Endometrium (tissue), 2 donors: ENCODE measurements around the gene TRAM2.

ENCODE experiments used
- FAIRE-seq: peaks from 2 replicates; lab custom pipeline; 2012; peaks lifted over from hg19 to GRCh38; lab: Jason Lieb, UNC
- donor health status: control.
- donor health status: control.

Gene TRAM2

DNA sequence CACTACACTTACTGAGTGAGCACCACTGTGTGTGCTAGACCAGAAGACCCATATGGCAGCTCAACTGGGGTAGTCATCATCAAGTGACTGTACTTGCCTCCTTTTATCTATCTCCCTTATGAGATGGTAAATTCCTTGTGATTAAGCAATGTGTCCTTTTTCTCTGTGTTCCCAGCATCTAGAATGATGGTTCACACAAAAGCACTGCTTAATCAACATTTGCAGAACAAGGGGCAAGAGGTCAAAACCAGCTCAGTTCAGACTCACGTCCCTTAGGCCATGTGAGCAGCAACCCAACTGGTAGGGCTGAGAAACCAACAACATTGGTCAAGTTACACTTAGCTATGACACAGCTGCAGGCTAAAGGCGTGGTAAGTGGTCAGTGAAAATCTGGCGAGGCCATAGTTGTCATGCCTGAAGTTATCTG lies 10.0 kb downstream of the TRAM2 start:
- no peak for FAIRE-seq

GRCh38 chr6:52566201-52566600 lies 10.7 kb downstream of the TRAM2 start:
- FAIRE-seq, result no peak

GRCh38 chr6:52564856-52565255 lies 12.0 kb downstream of the TRAM2 start:
- FAIRE-seq, result no peak

GRCh38 chr6:52562911-52563310 lies 13.9 kb downstream of the TRAM2 start:
- FAIRE-seq, result no peak

GRCh38 chr6:52560462-52560861 lies 16.4 kb downstream of the TRAM2 start:
- no peak for FAIRE-seq

GRCh38 chr6:52558266-52559000 lies 18.4 kb downstream of the TRAM2 start:
- FAIRE-seq, result no peak

GRCh38 chr6:52557389-52558265 lies 19.2 kb downstream of the TRAM2 start:
- FAIRE-seq, result no peak

- no peak for FAIRE-seq
Measured at GRCh38 chr6:52555518-52556233, 21.2 kb downstream of the TRAM2 start.

DNA sequence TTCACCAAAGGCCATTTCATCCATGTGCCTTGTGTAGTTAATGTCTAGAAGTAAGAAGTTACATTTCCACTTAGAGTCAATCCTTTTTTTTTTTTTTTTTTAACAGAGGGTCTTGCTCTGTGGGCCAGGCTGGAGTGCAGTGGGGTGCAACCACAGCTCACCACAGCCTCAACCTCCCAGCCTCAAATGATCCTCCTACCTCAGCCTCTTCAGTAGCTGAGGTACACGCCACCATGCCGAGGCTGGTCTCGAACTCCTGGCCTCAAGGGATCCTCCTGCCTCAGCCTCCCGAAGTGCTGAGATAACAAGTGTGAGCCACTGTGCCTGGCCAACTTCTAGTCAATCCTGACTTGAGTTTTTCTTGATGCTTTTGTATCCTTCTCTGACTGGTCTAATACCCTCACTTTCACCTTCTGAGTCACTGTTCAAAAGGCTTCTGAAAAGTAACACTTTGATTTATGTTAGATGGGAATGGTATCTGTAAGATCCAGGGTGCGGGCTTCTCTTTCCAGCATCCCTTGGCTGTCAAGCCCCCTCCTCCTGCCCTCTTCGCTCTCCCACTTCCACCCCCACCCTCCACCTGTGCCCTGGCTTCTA lies 22.1 kb downstream of the TRAM2 start:
- no peak for FAIRE-seq

DNA sequence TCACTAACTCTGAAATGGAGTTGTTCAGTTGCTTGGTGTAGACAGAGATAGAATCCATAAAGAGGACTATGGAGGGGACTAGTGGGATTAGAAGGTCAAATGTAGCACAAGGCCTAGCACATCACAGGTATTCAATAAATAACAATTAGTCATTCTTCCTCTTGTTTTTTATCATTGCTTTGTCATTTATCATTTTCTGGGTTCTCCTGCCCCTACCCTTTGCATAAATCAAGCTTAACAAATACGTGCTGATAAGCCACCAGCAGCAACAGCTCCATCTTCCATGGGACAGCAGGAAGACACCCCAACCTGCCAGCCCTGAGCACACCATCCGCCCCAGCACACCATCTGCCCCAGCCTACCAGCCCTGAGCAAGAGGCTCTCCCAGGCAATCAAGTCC lies 23.1 kb downstream of the TRAM2 start:
- FAIRE-seq, result no peak

DNA sequence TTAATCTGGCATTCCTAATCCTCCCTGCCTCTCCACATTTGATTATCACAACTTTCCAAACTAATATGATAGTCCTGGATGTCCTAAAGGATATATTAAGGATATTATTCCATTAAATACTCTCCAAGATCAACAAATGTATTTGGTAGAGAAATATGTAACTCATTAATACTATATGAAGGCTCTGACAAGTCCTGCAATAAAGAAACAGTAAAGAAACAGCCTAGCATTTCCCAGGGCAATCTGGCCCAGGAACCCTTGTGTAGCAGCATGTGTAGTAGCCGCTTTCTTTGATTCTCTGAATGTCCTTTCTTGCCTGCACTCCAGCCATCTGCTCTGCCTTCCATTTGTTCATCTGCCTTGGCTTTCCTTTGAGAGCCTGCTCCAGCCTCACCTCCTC lies 23.7 kb downstream of the TRAM2 start:
- no peak for FAIRE-seq

GRCh38 chr6:52552278-52552643 lies 24.6 kb downstream of the TRAM2 start:
- no peak for FAIRE-seq

DNA sequence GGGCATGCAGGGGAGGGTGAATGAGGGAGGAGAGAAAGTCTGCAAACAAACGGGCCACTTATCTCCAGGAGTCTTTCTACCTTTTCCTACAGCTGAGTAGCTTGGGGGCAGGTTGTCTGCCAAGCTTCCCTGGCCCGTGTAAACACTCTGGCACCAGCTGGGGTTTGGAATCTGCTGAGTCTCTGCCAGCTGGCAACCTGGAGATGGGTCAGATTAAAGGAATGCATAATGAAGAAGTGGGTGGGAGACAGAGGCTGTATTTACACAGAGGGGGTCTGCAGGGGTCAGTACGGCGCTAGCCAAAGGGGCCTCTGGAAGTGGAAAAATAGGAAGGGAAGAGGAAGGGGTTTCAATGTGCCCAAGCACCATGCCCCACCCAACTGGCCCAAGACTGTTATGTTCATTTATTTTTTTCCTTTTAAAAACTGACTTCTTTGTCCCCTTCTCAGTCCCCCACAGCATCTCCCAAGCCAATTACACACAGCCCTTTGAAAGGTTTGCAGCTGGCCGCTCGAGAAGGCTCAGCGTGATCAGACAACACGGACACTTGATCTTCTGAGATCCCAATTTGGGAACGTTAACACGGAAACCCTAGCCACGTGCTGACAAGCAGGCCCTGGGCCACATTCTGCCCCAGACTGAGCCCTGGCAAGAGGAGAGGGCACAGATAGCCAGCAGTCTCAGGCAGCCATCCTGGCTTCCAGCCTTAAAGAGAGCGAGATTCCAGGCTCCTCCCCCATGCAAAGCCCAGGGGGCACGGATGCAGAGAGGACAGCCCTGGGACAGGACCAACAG lies 25.2 kb downstream of the TRAM2 start:
- no peak for FAIRE-seq

- FAIRE-seq, result no peak
Measured at GRCh38 chr6:52550870-52551269, 26.0 kb downstream of the TRAM2 start.

DNA sequence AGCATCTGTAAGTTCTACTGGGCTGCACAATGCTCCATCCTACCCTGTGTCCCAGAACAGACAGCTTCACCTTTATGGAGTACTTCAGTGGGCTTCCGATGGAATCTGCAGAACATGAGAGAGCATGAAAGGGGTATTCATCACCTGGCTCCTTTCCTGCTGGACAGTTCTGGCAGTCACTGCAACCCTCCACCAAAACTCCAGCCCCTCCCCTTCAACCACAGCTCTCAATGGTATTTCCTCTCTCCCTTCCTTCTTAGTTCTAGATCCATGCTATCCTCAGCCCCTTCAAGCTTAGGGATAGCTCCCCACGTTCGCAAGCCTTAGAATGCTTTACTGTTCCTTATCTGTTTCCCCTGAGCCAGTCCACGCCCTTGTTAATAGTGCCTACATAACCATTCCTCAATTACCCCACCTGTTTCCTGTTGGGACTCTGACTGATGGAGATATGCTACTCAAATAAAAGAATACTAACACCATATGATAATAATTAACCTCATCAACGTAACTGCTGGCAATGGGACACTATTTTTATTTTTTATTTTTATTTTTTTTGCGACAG lies 26.8 kb downstream of the TRAM2 start:
- FAIRE-seq, result no peak

- no peak for FAIRE-seq
Measured at GRCh38 chr6:52549428-52549827, 27.4 kb downstream of the TRAM2 start.

DNA sequence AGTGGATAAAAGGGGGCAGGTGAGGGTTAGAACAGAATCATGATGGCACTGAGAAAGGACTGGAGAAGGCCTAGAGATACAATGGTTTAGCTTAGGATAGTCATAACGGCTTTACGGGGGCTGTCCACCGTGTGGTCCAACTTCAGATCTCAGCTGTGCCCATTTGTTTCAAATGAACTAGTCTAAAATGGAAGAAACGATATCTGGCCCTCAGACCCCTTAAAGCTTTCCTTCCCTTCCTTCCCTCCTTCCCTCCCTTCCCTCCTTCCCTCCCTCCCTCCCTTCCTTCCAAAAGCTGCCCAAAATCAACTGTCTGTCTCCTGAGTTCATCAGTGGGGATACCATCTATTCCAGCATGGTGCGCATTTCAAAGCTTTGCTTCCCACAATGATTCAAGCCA lies 27.9 kb downstream of the TRAM2 start:
- FAIRE-seq, result no peak

DNA sequence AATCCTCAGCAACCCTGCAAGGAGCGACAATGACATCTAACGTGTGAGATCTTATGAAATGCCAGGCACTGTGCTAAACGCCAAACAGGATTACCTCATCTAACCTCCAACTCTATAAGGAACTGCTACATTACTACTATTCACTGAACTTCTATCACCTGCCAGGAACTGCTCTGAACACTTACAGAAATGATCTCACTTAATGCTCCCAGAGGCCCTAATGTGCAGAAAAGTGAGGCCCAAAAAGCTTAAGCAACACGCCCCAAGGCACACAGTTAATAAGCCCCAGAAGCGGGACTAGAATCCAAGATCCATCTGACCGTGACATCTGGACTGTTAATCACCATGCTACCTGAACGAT lies 28.5 kb downstream of the TRAM2 start:
- no peak for FAIRE-seq

DNA sequence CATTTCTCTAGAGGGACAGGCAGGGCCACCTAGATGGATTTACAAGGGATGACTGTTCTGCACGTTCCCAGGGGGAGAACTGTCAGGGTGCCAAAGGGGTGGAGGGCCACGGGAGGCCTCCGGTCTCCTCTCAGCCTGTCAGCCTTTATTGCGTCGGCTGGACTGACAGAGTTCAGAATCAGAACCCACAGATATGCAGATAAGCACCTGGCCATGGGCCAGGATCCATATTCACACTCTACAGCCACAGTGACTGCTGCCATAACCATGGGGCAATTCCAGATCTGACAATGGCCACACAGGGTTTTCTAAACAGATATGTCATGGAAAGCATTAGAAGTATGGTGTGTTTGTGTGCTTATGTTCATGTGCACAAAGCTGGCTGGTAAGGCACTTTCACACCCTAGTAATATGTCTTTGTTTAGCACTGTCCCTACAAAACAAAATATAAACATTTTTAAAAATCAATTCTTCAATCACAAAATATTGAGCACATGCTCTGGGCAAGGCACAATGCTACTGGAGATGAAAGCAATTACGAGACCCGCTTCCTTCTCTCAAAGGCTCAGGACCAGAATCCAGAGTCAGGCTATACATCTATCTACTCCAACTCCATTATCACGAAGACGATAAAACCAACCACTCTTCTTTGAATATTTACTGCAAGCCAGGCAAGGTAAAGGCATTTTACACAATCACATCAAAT lies 29.1 kb downstream of the TRAM2 start:
- FAIRE-seq, result no peak

DNA sequence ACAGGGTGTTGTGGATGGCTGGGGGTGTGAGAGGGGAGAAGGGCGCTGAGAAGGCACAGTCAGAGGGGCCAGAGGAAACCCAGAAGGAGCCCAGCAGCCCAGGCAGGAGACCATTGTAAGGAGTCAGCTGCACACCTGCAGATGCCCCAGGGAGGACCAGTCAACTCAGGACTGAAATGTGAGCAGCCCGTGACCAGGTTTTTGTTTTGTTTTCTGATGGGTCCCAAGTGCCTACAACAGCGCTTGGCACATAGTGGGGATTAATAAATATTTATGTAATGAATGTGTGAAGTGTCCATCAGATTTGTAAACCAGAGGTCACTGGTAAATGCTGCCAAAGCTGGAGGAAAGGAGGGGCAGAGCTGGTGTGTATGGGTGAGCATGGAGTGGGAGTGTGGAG lies 30.2 kb downstream of the TRAM2 start:
- no peak for FAIRE-seq

GRCh38 chr6:52546192-52546591 lies 30.7 kb downstream of the TRAM2 start:
- FAIRE-seq, result no peak
